NT2/D1 (cell line): Measurements from ENCODE around the gene CDCA3.

ENCODE experiments used
- SUZ12 ChIP-seq: IDR thresholded peaks from 2 replicates; pipeline ENCODE4 v1.6.1; 2011; ENCODE audit not compliant: insufficient read length, insufficient read depth; ENCODE audit errors: extremely low read depth
- YY1 ChIP-seq: IDR thresholded peaks from 2 replicates; pipeline ENCODE4 v1.6.1; 2011; ENCODE audit not compliant: insufficient read length, insufficient read depth
- ZNF274 ChIP-seq: IDR thresholded peaks from 2 replicates; pipeline ENCODE4 v1.6.1; 2011; ENCODE audit warnings: mild to moderate bottlenecking, low read depth, low read length

DNA sequence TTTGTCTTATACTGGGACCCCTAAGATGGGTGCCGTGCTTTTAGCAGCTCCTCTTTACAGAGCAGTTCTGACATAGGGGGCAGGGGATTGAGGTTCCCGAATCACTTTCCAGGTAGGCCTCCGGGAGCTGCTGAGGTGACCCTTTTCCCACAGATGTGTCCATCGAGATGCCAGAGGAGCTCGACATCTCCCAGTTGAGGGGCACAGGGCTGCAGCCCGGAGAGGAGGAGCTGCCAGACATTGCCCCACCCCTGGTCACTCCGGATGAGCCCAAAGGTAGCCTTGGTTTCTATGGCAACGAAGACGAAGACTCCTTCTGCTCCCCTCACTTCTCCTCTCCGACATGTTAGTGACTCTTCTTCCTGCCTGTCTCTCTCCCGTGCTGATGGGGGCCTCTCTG lies 11.9 kb upstream of the CDCA3 start:
- TF ChIP-seq ZNF274 (no peak), YY1 (no peak), SUZ12 (no peak)
